Measurements from ENCODE around the gene DDX17.

DDX17 gene

DNA sequence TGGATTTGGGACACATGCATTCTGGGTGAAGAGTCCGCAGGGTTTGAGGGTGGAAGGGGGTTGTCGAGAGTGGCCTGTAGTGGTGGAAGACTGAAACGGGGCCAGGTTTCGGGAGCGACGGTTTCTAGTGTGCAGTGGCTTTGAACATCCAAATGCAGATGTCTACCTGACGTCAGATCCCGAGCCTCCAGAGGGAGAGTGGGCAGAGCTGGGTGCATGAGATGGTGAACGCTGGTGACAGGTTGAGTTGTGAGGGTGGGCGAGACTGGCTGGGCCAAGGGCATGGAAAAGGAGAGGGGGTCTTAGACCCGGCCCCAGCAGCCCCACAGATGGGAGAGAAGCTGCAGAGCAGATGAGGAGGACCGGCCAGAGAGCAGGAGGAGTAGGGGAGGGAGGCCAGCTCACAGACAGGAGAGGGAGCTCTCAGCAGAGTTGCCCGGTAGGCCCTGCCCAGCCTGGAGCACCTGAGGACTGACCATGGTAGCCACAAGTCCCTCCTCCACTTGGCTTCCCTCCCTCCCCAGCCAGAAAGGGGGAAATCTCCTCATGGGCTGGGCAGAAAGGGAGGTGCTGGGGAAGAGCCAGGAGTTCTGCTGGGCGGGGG, 65.3 kb downstream of the DDX17 start:
- Histone ChIP-seq H3K9me3 (ENCODE audit: control insufficient read depth, insufficient read depth, low read length) (no peaks in the 10 kb centered on the region), H3K36me3 (ENCODE audit: insufficient read depth, low read length) (no peaks in the 10 kb centered on the region), H3K9ac (ENCODE audit: low read depth, low read length) (no peak overlapping the region), H3K4me1 (ENCODE audit: insufficient read depth, low read length) (peaks cover 2% of the 10 kb centered on the region; the same call in 1 of the 2 replicates)

DNA sequence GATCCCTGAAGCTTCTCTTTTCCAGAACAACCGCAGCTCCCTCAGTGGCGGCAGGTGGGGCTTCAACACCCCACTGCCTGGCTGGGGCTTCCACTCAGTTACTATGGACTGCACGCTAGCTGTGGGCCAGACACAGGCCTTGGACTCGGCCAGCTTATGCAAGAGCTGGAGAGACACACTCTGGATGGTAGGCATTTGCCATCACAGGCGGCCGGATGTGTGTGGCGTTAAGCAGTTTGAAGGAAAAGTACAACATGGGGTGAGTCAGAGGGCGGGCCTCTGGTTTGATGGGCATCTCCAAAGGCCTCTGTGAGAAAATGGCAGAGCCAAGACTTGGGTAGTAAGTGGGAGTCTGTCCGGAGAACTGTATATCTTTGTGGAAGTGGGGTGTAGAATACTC, 68.7 kb downstream of the DDX17 start:
- H3K9ac ChIP-seq (ENCODE audit: low read depth, low read length) = no peak overlapping the region

DNA sequence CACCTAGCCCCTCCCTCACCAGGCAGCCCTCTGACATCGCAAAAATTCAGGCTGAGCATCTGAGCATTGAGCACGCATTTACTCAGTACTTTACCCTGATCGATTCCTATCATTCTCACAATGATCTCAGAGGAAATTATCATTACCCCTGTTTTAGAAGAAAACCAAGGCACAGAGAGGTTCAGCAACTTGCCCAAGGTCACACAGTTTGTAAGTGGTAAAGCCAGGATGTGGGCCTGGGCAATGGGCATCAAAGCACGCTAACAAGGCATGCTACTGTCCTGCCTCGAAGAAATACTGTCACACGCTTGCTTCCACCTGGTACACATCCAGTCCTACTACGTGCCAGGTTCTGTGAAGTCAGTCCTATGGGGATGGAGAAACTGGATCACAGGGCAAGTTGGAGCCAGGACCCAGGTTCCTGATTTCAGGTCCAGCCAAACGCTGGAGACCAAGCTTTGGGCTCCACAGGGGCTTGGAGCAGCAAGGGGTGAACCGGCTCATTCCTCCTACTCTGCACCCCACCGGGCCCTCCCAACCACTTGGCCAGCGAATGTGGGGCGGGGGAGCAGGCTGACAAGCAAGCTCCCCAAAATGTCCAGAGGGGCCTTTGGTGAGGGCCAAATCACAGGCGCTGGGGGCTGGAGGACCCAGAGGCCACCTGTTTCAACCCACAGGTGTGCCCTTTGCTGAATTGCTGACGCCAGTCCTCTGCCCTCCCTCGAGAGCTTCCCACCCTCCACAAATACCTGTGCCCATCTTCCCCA, 69.3 kb downstream of the DDX17 start:
- H3K9me3 ChIP-seq (ENCODE audit: control insufficient read depth, insufficient read depth, low read length) = no peaks in the 10 kb centered on the region
- no peaks in the 10 kb centered on the region for H3K36me3 ChIP-seq (ENCODE audit: insufficient read depth, low read length)
- H3K9ac ChIP-seq (ENCODE audit: low read depth, low read length) = no peak overlapping the region
- H3K4me1 ChIP-seq (ENCODE audit: insufficient read depth, low read length) = peaks cover 2% of the 10 kb centered on the region; the same call in 1 of the 2 replicates

More for the DNA sequence above, 68.7 kb downstream of the DDX17 start:
- peaks cover 2% of the 10 kb centered on the region; the same call in 1 of the 2 replicates for H3K4me1 ChIP-seq (ENCODE audit: insufficient read depth, low read length)
- H3K9me3 ChIP-seq (ENCODE audit: control insufficient read depth, insufficient read depth, low read length) = no peaks in the 10 kb centered on the region
- no peaks in the 10 kb centered on the region for H3K36me3 ChIP-seq (ENCODE audit: insufficient read depth, low read length)

DNA sequence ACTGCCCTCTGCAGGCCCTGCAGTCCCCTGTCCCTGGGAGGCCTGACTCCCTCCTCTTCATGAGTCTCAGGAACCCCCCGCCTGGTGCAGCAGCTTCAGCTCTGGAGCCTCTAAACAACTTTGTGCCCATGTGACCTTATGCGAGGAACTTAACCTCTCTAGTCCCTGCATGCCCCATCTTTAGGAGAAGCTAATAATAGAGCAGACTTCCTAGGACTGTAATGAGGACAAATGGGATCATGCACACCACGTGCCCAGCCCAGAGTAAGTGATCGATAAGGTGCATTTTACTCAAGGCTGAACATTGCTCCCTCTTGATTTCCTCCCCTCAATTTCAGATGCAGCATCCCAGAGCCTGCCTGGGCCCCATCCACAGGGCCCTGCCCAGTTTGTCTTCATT, 70.1 kb downstream of the DDX17 start:
- peaks cover 6% of the 10 kb centered on the region; the same call in 1 of the 2 replicates for H3K4me1 ChIP-seq (ENCODE audit: insufficient read depth, low read length)
- H3K9ac ChIP-seq (ENCODE audit: low read depth, low read length) = no peak overlapping the region
- no peaks in the 10 kb centered on the region for H3K36me3 ChIP-seq (ENCODE audit: insufficient read depth, low read length)
- no peaks in the 10 kb centered on the region for H3K9me3 ChIP-seq (ENCODE audit: control insufficient read depth, insufficient read depth, low read length)

DNA sequence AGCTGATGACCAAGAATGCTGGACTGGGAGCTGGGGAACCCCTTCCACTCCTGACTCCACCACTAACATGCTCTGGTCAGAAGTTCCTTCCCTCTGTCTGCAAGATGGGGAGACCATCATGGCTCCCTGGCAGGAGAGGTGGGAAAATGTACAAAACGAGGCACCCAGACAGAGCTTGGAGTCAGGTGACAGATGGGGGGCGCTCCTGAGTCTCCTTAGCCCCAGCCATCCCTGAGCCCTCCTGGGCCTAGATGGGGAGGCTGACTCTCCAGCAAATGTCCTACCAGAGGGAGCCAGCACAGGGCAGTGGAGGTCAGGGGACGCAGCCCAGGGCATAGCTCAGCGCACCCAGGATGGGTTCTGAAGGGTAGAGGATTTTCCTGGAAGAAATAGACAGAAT, 71.1 kb downstream of the DDX17 start:
- H3K4me1 ChIP-seq (ENCODE audit: insufficient read depth, low read length) = peaks cover 6% of the 10 kb centered on the region; the same call in 1 of the 2 replicates
- H3K36me3 ChIP-seq (ENCODE audit: insufficient read depth, low read length) = no peaks in the 10 kb centered on the region
- H3K9me3 ChIP-seq (ENCODE audit: control insufficient read depth, insufficient read depth, low read length) = no peaks in the 10 kb centered on the region
- no peak overlapping the region for H3K9ac ChIP-seq (ENCODE audit: low read depth, low read length)

DNA sequence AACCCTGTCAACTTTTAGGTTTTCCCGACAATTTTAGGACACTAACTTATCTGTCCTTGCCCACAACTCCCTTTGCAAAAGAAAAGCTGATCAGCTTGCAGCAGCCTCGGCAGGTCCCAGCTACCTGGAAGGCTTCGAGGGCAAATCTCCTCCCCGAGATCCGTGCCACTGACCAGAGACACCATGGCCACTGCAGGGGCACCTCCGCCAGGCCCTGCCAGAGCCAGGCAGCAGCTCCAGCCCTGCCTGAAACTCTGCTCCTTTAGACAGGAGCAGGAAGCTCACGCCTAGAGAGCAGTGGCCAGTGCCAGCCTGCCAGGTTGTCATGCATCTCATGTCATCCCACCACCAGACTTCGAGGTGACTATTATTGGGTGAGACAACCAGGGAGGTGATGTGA, 72.2 kb downstream of the DDX17 start:
- peaks cover 6% of the 10 kb centered on the region; the same call in 1 of the 2 replicates for H3K4me1 ChIP-seq (ENCODE audit: insufficient read depth, low read length)
- no peaks in the 10 kb centered on the region for H3K36me3 ChIP-seq (ENCODE audit: insufficient read depth, low read length)
- no peaks in the 10 kb centered on the region for H3K9me3 ChIP-seq (ENCODE audit: control insufficient read depth, insufficient read depth, low read length)
- no peak overlapping the region for H3K9ac ChIP-seq (ENCODE audit: low read depth, low read length)
